Activated T-cell treated with anti-CD3 and anti-CD28 coated beads, Interleukin-2, amount 50 U/mL, for 72 hours (primary cell): ENCODE measurements around the gene CENPP. TPM values are rescaled to one million over a fixed set of nuclear protein-coding genes. Genes with fewer than 3 reads are reported as not detected.

ENCODE experiments used
- ATAC-seq, 2 donors: fragments of 150-1000 bp; cut with Tn5 transposase; replicated peaks in 1 of 2; 2 replicates each; pipeline ENCODE4 v1.10.0; 2021; ENCODE audit warnings: moderate library complexity in 2 of 2, mild to moderate bottlenecking in 1 of 2
- DNase-seq, 2 donors: peaks; one replicate each; pipeline ENCODE4 v3.0.0; 2021 to 2022; ENCODE audit warnings: mixed read lengths in 1 of 2
- H3K27ac Mint-ChIP-seq: one replicate; pipeline ENCODE4 v1.8.0; 2022; ENCODE audit warnings: mild to moderate bottlenecking, moderate library complexity, mixed read lengths
- H3K27me3 Mint-ChIP-seq: one replicate; pipeline ENCODE4 v1.8.0; 2022; ENCODE audit warnings: low read depth, mixed read lengths
- H3K36me3 Mint-ChIP-seq, 2 donors: one replicate each; pipeline ENCODE4 v1.8.0; 2022; ENCODE audit warnings: mixed read lengths in 2 of 2, mild to moderate bottlenecking in 1 of 2; ENCODE audit not compliant: insufficient read depth in 2 of 2
- H3K4me1 Mint-ChIP-seq: one replicate; pipeline ENCODE4 v1.8.0; 2022; ENCODE audit warnings: low read depth, mixed read lengths
- H3K4me3 Mint-ChIP-seq, 2 donors: one replicate each; pipeline ENCODE4 v1.8.0; 2022; ENCODE audit warnings: mild to moderate bottlenecking in 2 of 2, mixed read lengths in 2 of 2, moderate library complexity in 2 of 2
- H3K9me3 Mint-ChIP-seq, 2 donors: one replicate each; pipeline ENCODE4 v1.8.0; 2022; ENCODE audit warnings: mixed read lengths in 2 of 2
- total RNA-seq, 2 donors: library from RNA; stranded (reverse); gene quantifications; one replicate each; pipeline ENCODE4 v1.2.3, GENCODE V29; 2022

The CENPP gene
- total RNA-seq, 2 donors from 2014 or later: 25.2 to 28.2 TPM

GRCh38 chr9:92655366-92655765 lies 329.6 kb downstream of the CENPP start:
- Mint-ChIP-seq H3K4me1 (no peaks in the 10 kb centered on the region), H3K9me3 (no peaks in the 10 kb centered on the region), H3K27me3 (no peaks in the 10 kb centered on the region), H3K4me3 (no peak overlapping the region), H3K36me3 (peaks cover 0 to 11% of the 10 kb centered on the region in 2 donors), H3K27ac (no peak overlapping the region)
- no peak for ATAC-seq
- no peak for DNase-seq

- H3K27ac Mint-ChIP-seq: no peak overlapping the region
- H3K9me3 Mint-ChIP-seq: no peaks in the 10 kb centered on the region
- peaks cover 0 to 11% of the 10 kb centered on the region in 2 donors for H3K36me3 Mint-ChIP-seq
- ATAC-seq (no peak), DNase-seq (no peak)
- no peaks in the 10 kb centered on the region for H3K4me1 Mint-ChIP-seq
- no peaks in the 10 kb centered on the region for H3K27me3 Mint-ChIP-seq
- no peak overlapping the region for H3K4me3 Mint-ChIP-seq
Measured at GRCh38 chr9:92655896-92656536, 330.3 kb downstream of the CENPP start.

GRCh38 chr9:92656537-92656925 lies 330.8 kb downstream of the CENPP start:
- Mint-ChIP-seq H3K27me3 (no peaks in the 10 kb centered on the region), H3K4me3 (no peak overlapping the region), H3K4me1 (peaks cover under 1% of the 10 kb centered on the region), H3K36me3 (peaks cover 0 to 9% of the 10 kb centered on the region in 2 donors), H3K27ac (no peak overlapping the region), H3K9me3 (no peaks in the 10 kb centered on the region)
- DNase-seq: no peak
- ATAC-seq: no peak

- DNase-seq: no peak
- no peaks in the 10 kb centered on the region for H3K9me3 Mint-ChIP-seq
- no peaks in the 10 kb centered on the region for H3K27me3 Mint-ChIP-seq
- H3K27ac Mint-ChIP-seq: no peak overlapping the region
- peaks cover 8% of the 10 kb centered on the region for H3K4me1 Mint-ChIP-seq
- ATAC-seq: no peak
- peaks cover 0 to 8% of the 10 kb centered on the region in 2 donors for H3K36me3 Mint-ChIP-seq
- H3K4me3 Mint-ChIP-seq: no peak overlapping the region
Measured at GRCh38 chr9:92657296-92658094, 331.7 kb downstream of the CENPP start.

GRCh38 chr9:92658176-92658575 lies 332.4 kb downstream of the CENPP start:
- Mint-ChIP-seq H3K9me3 (no peaks in the 10 kb centered on the region), H3K36me3 (peaks cover 0 to 7% of the 10 kb centered on the region in 2 donors), H3K4me1 (peaks cover 9% of the 10 kb centered on the region), H3K27me3 (no peaks in the 10 kb centered on the region), H3K4me3 (no peak overlapping the region), H3K27ac (no peak overlapping the region)
- DNase-seq (no peak), ATAC-seq (no peak)

GRCh38 chr9:92658611-92659010 lies 332.9 kb downstream of the CENPP start:
- Mint-ChIP-seq H3K4me1 (peaks cover 13% of the 10 kb centered on the region), H3K9me3 (no peaks in the 10 kb centered on the region), H3K27ac (no peak overlapping the region), H3K4me3 (no peak overlapping the region), H3K27me3 (no peaks in the 10 kb centered on the region), H3K36me3 (peaks cover 0 to 8% of the 10 kb centered on the region in 2 donors)
- ATAC-seq: no peak
- DNase-seq: no peak

- peaks cover 23% of the 10 kb centered on the region for H3K4me1 Mint-ChIP-seq
- no peak for ATAC-seq
- H3K27ac Mint-ChIP-seq: no peak overlapping the region
- peaks cover 0 to 8% of the 10 kb centered on the region in 2 donors for H3K36me3 Mint-ChIP-seq
- H3K27me3 Mint-ChIP-seq: no peaks in the 10 kb centered on the region
- no peak for DNase-seq
- no peaks in the 10 kb centered on the region for H3K9me3 Mint-ChIP-seq
- H3K4me3 Mint-ChIP-seq: no peak overlapping the region
Measured at GRCh38 chr9:92659601-92660000, 333.8 kb downstream of the CENPP start.

GRCh38 chr9:92660266-92660665 lies 334.5 kb downstream of the CENPP start:
- ATAC-seq: no peak
- Mint-ChIP-seq H3K4me1 (peaks cover 29% of the 10 kb centered on the region), H3K36me3 (peaks cover 0 to 6% of the 10 kb centered on the region in 2 donors), H3K4me3 (no peak overlapping the region), H3K27ac (no peak overlapping the region), H3K9me3 (no peaks in the 10 kb centered on the region), H3K27me3 (no peaks in the 10 kb centered on the region)
- no peak for DNase-seq

- Mint-ChIP-seq H3K36me3 (peaks cover 0 to 6% of the 10 kb centered on the region in 2 donors), H3K27me3 (no peaks in the 10 kb centered on the region), H3K4me3 (no peak overlapping the region), H3K9me3 (no peaks in the 10 kb centered on the region), H3K27ac (no peak overlapping the region), H3K4me1 (peaks cover 35% of the 10 kb centered on the region)
- DNase-seq: no peak
- ATAC-seq: no peak
Measured at GRCh38 chr9:92661127-92661526, 335.4 kb downstream of the CENPP start.

- no peak for ATAC-seq
Measured at GRCh38 chr9:92661743-92662142, 336.0 kb downstream of the CENPP start.

GRCh38 chr9:92663126-92663525 lies 337.4 kb downstream of the CENPP start:
- Mint-ChIP-seq H3K27me3 (no peaks in the 10 kb centered on the region), H3K27ac (peak overlapping the region; percentile 53), H3K9me3 (no peaks in the 10 kb centered on the region), H3K36me3 (peaks cover 0 to 9% of the 10 kb centered on the region in 2 donors), H3K4me3 (no peak overlapping the region), H3K4me1 (peaks cover 53% of the 10 kb centered on the region)
- no peak for ATAC-seq
- DNase-seq: no peak

More at GRCh38 chr9:92661743-92662142, 336.0 kb downstream of the CENPP start:
- DNase-seq: no peak
- H3K36me3 Mint-ChIP-seq: peaks cover 0 to 6% of the 10 kb centered on the region in 2 donors
- H3K4me1 Mint-ChIP-seq: peaks cover 41% of the 10 kb centered on the region
- no peak overlapping the region for H3K27ac Mint-ChIP-seq
- no peaks in the 10 kb centered on the region for H3K27me3 Mint-ChIP-seq
- no peak overlapping the region for H3K4me3 Mint-ChIP-seq
- H3K9me3 Mint-ChIP-seq: no peaks in the 10 kb centered on the region

GRCh38 chr9:92663951-92664350 lies 338.2 kb downstream of the CENPP start:
- Mint-ChIP-seq H3K4me3 (no peak overlapping the region), H3K27ac (no peak overlapping the region), H3K36me3 (peaks cover 0 to 4% of the 10 kb centered on the region in 2 donors), H3K9me3 (no peaks in the 10 kb centered on the region), H3K27me3 (no peaks in the 10 kb centered on the region), H3K4me1 (peaks cover 61% of the 10 kb centered on the region)
- DNase-seq (no peak), ATAC-seq (no peak)

GRCh38 chr9:92664394-92665152 lies 338.8 kb downstream of the CENPP start:
- peaks cover 0 to 4% of the 10 kb centered on the region in 2 donors for H3K36me3 Mint-ChIP-seq
- peak; percentile 75 to 77 for ATAC-seq
- peaks cover 64% of the 10 kb centered on the region for H3K4me1 Mint-ChIP-seq
- peak overlapping the region; percentile 35 for H3K27ac Mint-ChIP-seq
- peak overlapping the region; percentile 60 to 64 for H3K4me3 Mint-ChIP-seq
- DNase-seq: peak; percentile 48 to 58
- H3K9me3 Mint-ChIP-seq: no peaks in the 10 kb centered on the region
- H3K27me3 Mint-ChIP-seq: no peaks in the 10 kb centered on the region
